ENCODE measurements around the gene IFIT2. TPM values are rescaled to one million over a fixed set of nuclear protein-coding genes. Genes with fewer than 3 reads are reported as not detected.

Gene IFIT2
- total and polyA plus RNA-seq, 2 experiments from 2014 or later, result 0.10 TPM; not detected in 1

- TF ChIP-seq, protein P1, sequence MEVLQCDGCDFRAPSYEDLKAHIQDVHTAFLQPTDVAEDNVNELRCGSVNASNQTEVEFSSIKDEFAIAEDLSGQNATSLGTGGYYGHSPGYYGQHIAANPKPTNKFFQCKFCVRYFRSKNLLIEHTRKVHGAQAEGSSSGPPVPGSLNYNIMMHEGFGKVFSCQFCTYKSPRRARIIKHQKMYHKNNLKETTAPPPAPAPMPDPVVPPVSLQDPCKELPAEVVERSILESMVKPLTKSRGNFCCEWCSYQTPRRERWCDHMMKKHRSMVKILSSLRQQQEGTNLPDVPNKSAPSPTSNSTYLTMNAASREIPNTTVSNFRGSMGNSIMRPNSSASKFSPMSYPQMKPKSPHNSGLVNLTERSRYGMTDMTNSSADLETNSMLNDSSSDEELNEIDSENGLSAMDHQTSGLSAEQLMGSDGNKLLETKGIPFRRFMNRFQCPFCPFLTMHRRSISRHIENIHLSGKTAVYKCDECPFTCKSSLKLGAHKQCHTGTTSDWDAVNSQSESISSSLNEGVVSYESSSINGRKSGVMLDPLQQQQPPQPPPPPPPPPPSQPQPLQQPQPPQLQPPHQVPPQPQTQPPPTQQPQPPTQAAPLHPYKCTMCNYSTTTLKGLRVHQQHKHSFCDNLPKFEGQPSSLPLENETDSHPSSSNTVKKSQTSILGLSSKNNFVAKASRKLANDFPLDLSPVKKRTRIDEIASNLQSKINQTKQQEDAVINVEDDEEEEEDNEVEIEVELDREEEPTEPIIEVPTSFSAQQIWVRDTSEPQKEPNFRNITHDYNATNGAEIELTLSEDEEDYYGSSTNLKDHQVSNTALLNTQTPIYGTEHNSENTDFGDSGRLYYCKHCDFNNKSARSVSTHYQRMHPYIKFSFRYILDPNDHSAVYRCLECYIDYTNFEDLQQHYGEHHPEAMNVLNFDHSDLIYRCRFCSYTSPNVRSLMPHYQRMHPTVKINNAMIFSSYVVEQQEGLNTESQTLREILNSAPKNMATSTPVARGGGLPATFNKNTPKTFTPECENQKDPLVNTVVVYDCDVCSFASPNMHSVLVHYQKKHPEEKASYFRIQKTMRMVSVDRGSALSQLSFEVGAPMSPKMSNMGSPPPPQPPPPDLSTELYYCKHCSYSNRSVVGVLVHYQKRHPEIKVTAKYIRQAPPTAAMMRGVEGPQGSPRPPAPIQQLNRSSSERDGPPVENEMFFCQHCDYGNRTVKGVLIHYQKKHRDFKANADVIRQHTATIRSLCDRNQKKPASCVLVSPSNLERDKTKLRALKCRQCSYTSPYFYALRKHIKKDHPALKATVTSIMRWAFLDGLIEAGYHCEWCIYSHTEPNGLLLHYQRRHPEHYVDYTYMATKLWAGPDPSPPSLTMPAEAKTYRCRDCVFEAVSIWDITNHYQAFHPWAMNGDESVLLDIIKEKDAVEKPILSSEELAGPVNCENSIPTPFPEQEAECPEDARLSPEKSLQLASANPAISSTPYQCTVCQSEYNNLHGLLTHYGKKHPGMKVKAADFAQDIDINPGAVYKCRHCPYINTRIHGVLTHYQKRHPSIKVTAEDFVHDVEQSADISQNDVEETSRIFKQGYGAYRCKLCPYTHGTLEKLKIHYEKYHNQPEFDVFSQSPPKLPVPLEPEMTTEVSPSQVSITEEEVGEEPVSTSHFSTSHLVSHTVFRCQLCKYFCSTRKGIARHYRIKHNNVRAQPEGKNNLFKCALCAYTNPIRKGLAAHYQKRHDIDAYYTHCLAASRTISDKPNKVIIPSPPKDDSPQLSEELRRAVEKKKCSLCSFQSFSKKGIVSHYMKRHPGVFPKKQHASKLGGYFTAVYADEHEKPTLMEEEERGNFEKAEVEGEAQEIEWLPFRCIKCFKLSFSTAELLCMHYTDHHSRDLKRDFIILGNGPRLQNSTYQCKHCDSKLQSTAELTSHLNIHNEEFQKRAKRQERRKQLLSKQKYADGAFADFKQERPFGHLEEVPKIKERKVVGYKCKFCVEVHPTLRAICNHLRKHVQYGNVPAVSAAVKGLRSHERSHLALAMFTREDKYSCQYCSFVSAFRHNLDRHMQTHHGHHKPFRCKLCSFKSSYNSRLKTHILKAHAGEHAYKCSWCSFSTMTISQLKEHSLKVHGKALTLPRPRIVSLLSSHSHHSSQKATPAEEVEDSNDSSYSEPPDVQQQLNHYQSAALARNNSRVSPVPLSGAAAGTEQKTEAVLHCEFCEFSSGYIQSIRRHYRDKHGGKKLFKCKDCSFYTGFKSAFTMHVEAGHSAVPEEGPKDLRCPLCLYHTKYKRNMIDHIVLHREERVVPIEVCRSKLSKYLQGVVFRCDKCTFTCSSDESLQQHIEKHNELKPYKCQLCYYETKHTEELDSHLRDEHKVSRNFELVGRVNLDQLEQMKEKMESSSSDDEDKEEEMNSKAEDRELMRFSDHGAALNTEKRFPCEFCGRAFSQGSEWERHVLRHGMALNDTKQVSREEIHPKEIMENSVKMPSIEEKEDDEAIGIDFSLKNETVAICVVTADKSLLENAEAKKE (CRISPR knock-in tag; IDR thresholded peaks at IDR 0.05), result no peak
- no peak for TF ChIP-seq EZH2 (IDR thresholded peaks at IDR 0.05; ENCODE audit: low read depth, unreplicated experiment)
- no peak for TF ChIP-seq EZH2phosphoT487 (IDR thresholded peaks at IDR 0.05; ENCODE audit: unreplicated experiment)
- no peak for TF ChIP-seq ETS1 (IDR thresholded peaks at IDR 0.05)
- TF ChIP-seq POLR2AphosphoS5 (IDR thresholded peaks at IDR 0.05; ENCODE audit: low read depth), result no peak
- TF ChIP-seq ZNF114 (CRISPR knock-in tag; IDR thresholded peaks at IDR 0.05), result no peak
- TF ChIP-seq, protein P2, sequence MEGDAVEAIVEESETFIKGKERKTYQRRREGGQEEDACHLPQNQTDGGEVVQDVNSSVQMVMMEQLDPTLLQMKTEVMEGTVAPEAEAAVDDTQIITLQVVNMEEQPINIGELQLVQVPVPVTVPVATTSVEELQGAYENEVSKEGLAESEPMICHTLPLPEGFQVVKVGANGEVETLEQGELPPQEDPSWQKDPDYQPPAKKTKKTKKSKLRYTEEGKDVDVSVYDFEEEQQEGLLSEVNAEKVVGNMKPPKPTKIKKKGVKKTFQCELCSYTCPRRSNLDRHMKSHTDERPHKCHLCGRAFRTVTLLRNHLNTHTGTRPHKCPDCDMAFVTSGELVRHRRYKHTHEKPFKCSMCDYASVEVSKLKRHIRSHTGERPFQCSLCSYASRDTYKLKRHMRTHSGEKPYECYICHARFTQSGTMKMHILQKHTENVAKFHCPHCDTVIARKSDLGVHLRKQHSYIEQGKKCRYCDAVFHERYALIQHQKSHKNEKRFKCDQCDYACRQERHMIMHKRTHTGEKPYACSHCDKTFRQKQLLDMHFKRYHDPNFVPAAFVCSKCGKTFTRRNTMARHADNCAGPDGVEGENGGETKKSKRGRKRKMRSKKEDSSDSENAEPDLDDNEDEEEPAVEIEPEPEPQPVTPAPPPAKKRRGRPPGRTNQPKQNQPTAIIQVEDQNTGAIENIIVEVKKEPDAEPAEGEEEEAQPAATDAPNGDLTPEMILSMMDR (conservative IDR thresholded peaks at IDR 0.05; ENCODE audit: low read depth in 2 of 2), result no peak
- no peak for TF ChIP-seq STAT1 (IDR thresholded peaks at IDR 0.05; ENCODE audit: unreplicated experiment)
- no peak for TF ChIP-seq JUNB (IDR thresholded peaks at IDR 0.05; ENCODE audit: unreplicated experiment)
Measured at GRCh38 chr10:89309156-89310055, 7.6 kb downstream of the IFIT2 start (continued).

Measured in GM23338 (cell line).